ENCODE results near the gene CACNA1H. TPM values are rescaled to one million over a fixed set of nuclear protein-coding genes. Genes with fewer than 3 reads are reported as not detected.

The CACNA1H gene
- total RNA-seq, 1 donor from 2014 or later, result 73.2 TPM

DNA sequence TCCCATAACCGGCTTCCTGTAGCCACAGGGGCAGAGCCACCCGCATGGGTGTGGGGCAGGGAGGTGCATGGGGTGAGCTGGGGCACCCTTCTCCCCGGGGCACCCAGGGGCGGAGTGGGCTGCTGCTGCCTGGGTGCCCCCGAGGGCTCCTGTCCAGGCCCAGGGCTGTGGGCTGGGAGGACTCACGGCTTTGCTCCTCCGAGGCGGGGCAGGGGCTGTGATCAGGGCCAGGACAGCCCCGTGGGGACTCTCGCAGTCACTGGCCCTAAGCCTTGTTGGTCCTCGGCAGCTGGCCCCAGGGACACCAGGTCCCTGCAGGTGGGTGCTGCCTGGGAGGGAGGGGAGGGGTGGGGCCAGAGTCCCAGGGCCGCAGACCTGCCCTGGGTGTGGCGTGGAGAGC lies 19.7 kb downstream of the CACNA1H start:
- Mint-ChIP-seq H3K27me3 (ENCODE audit: low read depth) (no peaks in the 10 kb centered on the region), H3K4me1 (ENCODE audit: low read depth) (peaks cover 39% of the 10 kb centered on the region), H3K9me3 (ENCODE audit: low read depth) (no peaks in the 10 kb centered on the region), H3K27ac (ENCODE audit: unreplicated experiment) (no peak overlapping the region), H3K4me3 (ENCODE audit: unreplicated experiment) (no peak overlapping the region), H3K36me3 (ENCODE audit: low read depth) (no peaks in the 10 kb centered on the region)
- TF ChIP-seq, protein P1, sequence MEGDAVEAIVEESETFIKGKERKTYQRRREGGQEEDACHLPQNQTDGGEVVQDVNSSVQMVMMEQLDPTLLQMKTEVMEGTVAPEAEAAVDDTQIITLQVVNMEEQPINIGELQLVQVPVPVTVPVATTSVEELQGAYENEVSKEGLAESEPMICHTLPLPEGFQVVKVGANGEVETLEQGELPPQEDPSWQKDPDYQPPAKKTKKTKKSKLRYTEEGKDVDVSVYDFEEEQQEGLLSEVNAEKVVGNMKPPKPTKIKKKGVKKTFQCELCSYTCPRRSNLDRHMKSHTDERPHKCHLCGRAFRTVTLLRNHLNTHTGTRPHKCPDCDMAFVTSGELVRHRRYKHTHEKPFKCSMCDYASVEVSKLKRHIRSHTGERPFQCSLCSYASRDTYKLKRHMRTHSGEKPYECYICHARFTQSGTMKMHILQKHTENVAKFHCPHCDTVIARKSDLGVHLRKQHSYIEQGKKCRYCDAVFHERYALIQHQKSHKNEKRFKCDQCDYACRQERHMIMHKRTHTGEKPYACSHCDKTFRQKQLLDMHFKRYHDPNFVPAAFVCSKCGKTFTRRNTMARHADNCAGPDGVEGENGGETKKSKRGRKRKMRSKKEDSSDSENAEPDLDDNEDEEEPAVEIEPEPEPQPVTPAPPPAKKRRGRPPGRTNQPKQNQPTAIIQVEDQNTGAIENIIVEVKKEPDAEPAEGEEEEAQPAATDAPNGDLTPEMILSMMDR (IDR thresholded peaks at IDR 0.05), result no peak
- DNase-seq (ENCODE audit: low spot score), result no peak

DNA sequence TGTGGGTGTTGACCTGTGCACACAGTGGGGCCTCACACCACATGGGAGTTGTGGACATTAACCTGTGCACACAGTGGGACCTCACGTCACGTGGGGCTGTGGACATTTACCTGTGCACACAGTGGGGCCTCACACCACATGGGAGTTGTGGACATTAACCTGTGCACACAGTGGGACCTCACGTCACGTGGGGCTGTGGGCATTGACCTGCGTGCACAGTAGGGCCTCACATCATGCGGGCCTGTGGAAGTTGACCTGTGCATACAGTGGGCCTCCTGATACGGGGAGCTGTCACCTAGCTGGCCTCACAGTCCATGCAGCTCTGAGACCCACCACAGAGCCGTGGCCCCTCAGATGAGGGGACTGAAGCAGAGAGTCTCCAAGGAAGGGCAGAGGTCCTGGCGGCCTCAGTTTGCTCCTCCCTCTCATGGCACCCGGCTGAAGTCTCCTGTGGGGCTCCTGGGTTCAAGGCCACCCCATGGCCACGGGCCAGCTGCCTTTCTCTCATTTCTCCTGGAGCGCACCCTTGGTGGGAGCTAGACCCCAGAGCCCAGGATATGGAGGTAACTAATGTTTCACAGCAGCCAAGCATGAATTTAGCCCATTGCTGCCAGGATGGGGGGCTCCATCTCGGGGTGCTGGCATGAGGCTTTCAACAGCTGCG lies 21.0 kb downstream of the CACNA1H start:
- H3K4me1 Mint-ChIP-seq (ENCODE audit: low read depth), result peaks cover 39% of the 10 kb centered on the region
- H3K4me3 Mint-ChIP-seq (ENCODE audit: unreplicated experiment), result no peak overlapping the region
- TF ChIP-seq, protein P1 (IDR thresholded peaks at IDR 0.05), result no peak
- H3K27ac Mint-ChIP-seq (ENCODE audit: unreplicated experiment), result no peak overlapping the region
- no peaks in the 10 kb centered on the region for H3K36me3 Mint-ChIP-seq (ENCODE audit: low read depth)
- H3K27me3 Mint-ChIP-seq (ENCODE audit: low read depth), result no peaks in the 10 kb centered on the region
- no peaks in the 10 kb centered on the region for H3K9me3 Mint-ChIP-seq (ENCODE audit: low read depth)
- no peak for DNase-seq (ENCODE audit: low spot score)

DNA sequence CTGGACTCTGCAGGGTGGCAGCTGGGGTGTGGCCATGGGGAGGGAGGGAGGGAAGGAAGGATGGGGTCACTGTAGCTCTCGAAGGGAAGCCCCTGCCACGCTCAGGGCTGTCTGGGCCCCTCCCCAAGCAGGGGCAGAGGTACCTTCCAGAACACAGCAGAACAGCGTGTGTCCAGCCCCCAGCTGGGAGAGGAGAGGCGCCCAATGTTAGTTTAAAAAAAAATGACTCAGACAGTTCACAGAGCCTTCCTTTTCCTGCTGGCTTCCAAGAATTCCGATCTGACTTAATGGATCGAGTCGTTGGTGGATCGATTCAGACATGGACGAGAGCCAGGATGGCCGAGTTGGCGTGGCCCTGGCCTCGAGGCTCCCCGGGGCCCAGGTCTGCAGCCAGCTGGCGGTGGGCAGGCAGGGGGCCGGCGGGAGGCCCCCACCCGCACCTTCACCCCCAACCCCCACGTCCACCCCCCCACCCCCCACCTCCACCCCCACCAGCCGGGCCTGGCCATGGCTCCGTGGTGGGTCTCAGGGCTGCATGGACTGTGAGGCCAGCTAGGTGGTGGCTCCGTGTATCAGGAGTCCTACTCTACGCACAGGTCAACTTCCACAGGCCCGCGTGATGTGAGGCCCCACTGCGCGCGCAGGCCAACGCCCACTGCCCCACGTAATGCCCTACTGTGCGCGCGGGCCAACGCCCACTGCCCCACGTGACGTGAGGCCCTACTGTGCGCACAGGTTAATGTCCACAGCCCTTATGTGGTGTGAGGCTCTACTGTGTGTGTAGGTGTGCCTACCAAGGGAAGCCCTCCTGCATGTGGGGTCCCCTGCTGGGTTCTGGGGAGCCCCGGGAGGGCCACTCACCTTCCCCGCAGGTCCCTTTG lies 21.8 kb downstream of the CACNA1H start:
- Mint-ChIP-seq H3K27me3 (ENCODE audit: low read depth) (no peaks in the 10 kb centered on the region), H3K9me3 (ENCODE audit: low read depth) (no peaks in the 10 kb centered on the region), H3K4me3 (ENCODE audit: unreplicated experiment) (no peak overlapping the region), H3K27ac (ENCODE audit: unreplicated experiment) (peak overlapping the region; percentile 65), H3K36me3 (ENCODE audit: low read depth) (no peaks in the 10 kb centered on the region), H3K4me1 (ENCODE audit: low read depth) (peaks cover 36% of the 10 kb centered on the region)
- no peak for DNase-seq (ENCODE audit: low spot score)
- TF ChIP-seq, protein P1 (IDR thresholded peaks at IDR 0.05), result no peak

DNA sequence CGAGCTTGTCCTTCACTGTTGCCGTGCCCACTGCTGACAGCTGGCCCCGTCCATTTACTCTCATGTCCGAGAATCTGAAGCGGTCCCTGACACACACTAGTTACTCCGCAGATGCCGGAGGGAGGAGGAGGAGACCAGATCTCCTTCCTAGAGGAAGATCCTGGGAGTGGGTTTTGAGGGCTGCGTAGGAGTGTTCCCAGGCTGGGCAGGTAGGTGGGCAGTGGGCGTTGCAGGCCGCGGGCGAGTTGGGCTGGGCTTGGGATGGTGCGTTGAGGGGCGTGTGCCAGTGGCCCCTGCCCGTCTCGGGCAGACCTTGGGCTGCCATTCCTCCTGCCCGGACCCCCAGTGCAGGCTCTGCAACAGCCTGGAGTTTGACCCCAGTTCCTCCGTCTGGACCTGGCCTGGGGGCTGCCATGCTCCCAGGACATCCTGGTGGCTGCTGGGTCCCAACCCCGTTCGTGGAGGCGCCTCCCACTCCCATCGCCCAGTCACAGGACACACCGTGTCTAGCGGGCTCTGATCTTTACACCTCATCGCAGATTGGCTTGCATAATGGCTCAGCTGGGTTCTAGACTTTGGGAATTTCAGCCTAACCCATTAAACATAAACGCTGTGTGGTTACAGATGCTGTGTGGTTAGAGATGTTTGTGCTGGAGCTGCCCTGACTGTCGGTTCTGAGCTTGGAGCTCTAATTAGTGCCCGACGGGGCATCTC lies 22.8 kb downstream of the CACNA1H start:
- H3K4me3 Mint-ChIP-seq (ENCODE audit: unreplicated experiment), result no peak overlapping the region
- peaks cover 31% of the 10 kb centered on the region for H3K4me1 Mint-ChIP-seq (ENCODE audit: low read depth)
- H3K36me3 Mint-ChIP-seq (ENCODE audit: low read depth), result no peaks in the 10 kb centered on the region
- H3K27me3 Mint-ChIP-seq (ENCODE audit: low read depth), result no peaks in the 10 kb centered on the region
- H3K9me3 Mint-ChIP-seq (ENCODE audit: low read depth), result no peaks in the 10 kb centered on the region
- H3K27ac Mint-ChIP-seq (ENCODE audit: unreplicated experiment), result peak overlapping the region; percentile 36
- DNase-seq (ENCODE audit: low spot score), result no peak
- TF ChIP-seq, protein P1 (IDR thresholded peaks at IDR 0.05), result no peak

DNA sequence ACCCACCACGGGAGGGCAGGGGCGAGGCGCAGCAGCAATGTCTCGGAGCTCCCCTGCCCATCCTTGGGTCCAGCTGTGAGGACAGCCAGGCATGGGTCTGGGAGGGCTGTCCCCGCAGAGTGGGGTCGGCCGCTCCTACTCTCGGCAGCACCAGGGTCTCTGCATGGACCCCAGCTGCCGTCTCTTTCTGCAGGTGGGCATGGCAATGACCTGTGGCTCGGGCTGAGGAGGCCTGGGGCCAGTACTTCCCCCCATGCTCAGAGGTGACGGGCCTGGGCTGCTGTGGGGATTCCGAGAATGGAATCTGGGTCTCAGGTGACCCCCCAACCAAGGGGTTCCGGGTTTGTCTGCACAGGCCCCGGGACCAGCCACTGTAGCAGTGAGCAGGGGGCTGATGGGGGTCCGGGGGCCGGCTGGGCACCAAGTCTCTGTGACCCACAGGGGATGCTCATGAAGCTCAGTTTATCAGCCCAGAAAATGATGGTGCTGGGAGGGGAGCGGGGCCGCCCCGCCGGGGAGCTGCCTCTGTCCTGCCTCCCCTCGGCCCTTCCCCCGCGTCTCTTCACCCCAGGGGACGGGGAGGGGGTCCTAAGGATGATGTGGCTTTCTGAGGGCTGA lies 23.5 kb downstream of the CACNA1H start:
- TF ChIP-seq, protein P1 (IDR thresholded peaks at IDR 0.05), result peak; percentile 13
- H3K4me3 Mint-ChIP-seq (ENCODE audit: unreplicated experiment), result no peak overlapping the region
- peaks cover 37% of the 10 kb centered on the region for H3K4me1 Mint-ChIP-seq (ENCODE audit: low read depth)
- H3K36me3 Mint-ChIP-seq (ENCODE audit: low read depth), result no peaks in the 10 kb centered on the region
- no peak overlapping the region for H3K27ac Mint-ChIP-seq (ENCODE audit: unreplicated experiment)
- H3K9me3 Mint-ChIP-seq (ENCODE audit: low read depth), result no peaks in the 10 kb centered on the region
- H3K27me3 Mint-ChIP-seq (ENCODE audit: low read depth), result no peaks in the 10 kb centered on the region
- DNase-seq (ENCODE audit: low spot score), result no peak

Measured in chondrocyte (in vitro differentiated cells).